ENCODE data around the gene SPX.

SPX gene

DNA sequence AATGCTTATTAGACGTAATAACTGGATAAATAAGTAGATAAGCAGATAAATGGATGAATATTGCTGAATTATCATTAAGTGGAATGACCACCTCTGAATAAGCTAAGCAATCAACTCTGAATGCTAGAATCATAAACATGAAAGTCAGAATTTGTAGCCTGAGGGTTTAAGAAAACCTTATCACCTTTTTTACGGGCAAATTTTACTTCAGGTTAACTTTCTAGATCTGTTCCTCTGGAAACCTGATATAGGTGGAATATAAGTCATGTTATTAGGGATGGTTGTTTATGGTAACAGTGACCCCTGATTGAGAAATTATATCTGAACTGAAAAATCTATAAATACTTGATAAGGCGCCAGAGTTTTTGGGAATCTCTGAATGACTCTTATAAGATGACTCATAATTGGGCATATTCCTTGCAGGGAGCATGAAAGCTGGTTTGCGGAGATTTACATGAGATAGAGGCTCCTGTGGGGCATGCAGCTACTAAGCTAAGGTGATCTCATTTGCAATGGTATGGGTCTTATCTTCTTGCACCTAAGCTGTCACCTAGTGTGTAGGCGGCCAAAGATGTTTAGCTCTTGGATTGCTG, 12.1 kb downstream of the SPX start:
- Histone ChIP-seq H3K36me3 (ENCODE audit: control insufficient read depth in 2 of 2, insufficient read depth in 2 of 2, low read length in 2 of 2) (no peaks in the 10 kb centered on the region), H3K9me3 (ENCODE audit: control insufficient read depth in 2 of 2, low read length in 2 of 2) (no peaks in the 10 kb centered on the region), H3K4me3 (ENCODE audit: low read length in 2 of 2) (no peak overlapping the region), H3K9ac (ENCODE audit: low read length in 2 of 2) (no peak overlapping the region), H3K27ac (ENCODE audit: low read length) (no peak overlapping the region), H3K4me1 (ENCODE audit: control insufficient read depth, insufficient read depth, low read length) (no peaks in the 10 kb centered on the region), H3K27me3 (ENCODE audit: control insufficient read depth in 1 of 2, insufficient read depth in 2 of 2, low read length in 2 of 2) (no peaks in the 10 kb centered on the region)

- Histone ChIP-seq H3K9me3 (ENCODE audit: control insufficient read depth in 2 of 2, low read length in 2 of 2) (no peaks in the 10 kb centered on the region), H3K4me3 (ENCODE audit: low read length in 2 of 2) (no peak overlapping the region), H3K27me3 (ENCODE audit: control insufficient read depth in 1 of 2, insufficient read depth in 2 of 2, low read length in 2 of 2) (no peaks in the 10 kb centered on the region), H3K36me3 (ENCODE audit: control insufficient read depth in 2 of 2, insufficient read depth in 2 of 2, low read length in 2 of 2) (no peaks in the 10 kb centered on the region), H3K9ac (ENCODE audit: low read length in 2 of 2) (no peak overlapping the region), H3K27ac (ENCODE audit: low read length) (no peak overlapping the region), H3K4me1 (ENCODE audit: control insufficient read depth, insufficient read depth, low read length) (no peaks in the 10 kb centered on the region)
Measured at GRCh38 chr12:21539797-21540196, 13.7 kb downstream of the SPX start.

GRCh38 chr12:21541773-21542172, 15.7 kb downstream of the SPX start:
- Histone ChIP-seq H3K27me3 (ENCODE audit: control insufficient read depth in 1 of 2, insufficient read depth in 2 of 2, low read length in 2 of 2) (no peaks in the 10 kb centered on the region), H3K36me3 (ENCODE audit: control insufficient read depth in 2 of 2, insufficient read depth in 2 of 2, low read length in 2 of 2) (no peaks in the 10 kb centered on the region), H3K4me3 (ENCODE audit: low read length in 2 of 2) (no peak overlapping the region), H3K4me1 (ENCODE audit: control insufficient read depth, insufficient read depth, low read length) (no peaks in the 10 kb centered on the region), H3K27ac (ENCODE audit: low read length) (no peak overlapping the region), H3K9me3 (ENCODE audit: control insufficient read depth in 2 of 2, low read length in 2 of 2) (no peaks in the 10 kb centered on the region), H3K9ac (ENCODE audit: low read length in 2 of 2) (no peak overlapping the region)

GRCh38 chr12:21542403-21542802, 16.3 kb downstream of the SPX start:
- Histone ChIP-seq H3K4me1 (ENCODE audit: control insufficient read depth, insufficient read depth, low read length) (no peaks in the 10 kb centered on the region), H3K27me3 (ENCODE audit: control insufficient read depth in 1 of 2, insufficient read depth in 2 of 2, low read length in 2 of 2) (no peaks in the 10 kb centered on the region), H3K9me3 (ENCODE audit: control insufficient read depth in 2 of 2, low read length in 2 of 2) (no peaks in the 10 kb centered on the region), H3K9ac (ENCODE audit: low read length in 2 of 2) (no peak overlapping the region), H3K4me3 (ENCODE audit: low read length in 2 of 2) (no peak overlapping the region), H3K36me3 (ENCODE audit: control insufficient read depth in 2 of 2, insufficient read depth in 2 of 2, low read length in 2 of 2) (no peaks in the 10 kb centered on the region), H3K27ac (ENCODE audit: low read length) (no peak overlapping the region)

GRCh38 chr12:21543151-21543550, 17.1 kb downstream of the SPX start:
- no peaks in the 10 kb centered on the region for H3K4me1 ChIP-seq (ENCODE audit: control insufficient read depth, insufficient read depth, low read length)
- no peak overlapping the region for H3K27ac ChIP-seq (ENCODE audit: low read length)
- H3K27me3 ChIP-seq (ENCODE audit: control insufficient read depth in 1 of 2, insufficient read depth in 2 of 2, low read length in 2 of 2) = no peaks in the 10 kb centered on the region
- H3K4me3 ChIP-seq (ENCODE audit: low read length in 2 of 2) = no peak overlapping the region
- H3K36me3 ChIP-seq (ENCODE audit: control insufficient read depth in 2 of 2, insufficient read depth in 2 of 2, low read length in 2 of 2) = no peaks in the 10 kb centered on the region
- H3K9ac ChIP-seq (ENCODE audit: low read length in 2 of 2) = no peak overlapping the region
- H3K9me3 ChIP-seq (ENCODE audit: control insufficient read depth in 2 of 2, low read length in 2 of 2) = no peaks in the 10 kb centered on the region

DNA sequence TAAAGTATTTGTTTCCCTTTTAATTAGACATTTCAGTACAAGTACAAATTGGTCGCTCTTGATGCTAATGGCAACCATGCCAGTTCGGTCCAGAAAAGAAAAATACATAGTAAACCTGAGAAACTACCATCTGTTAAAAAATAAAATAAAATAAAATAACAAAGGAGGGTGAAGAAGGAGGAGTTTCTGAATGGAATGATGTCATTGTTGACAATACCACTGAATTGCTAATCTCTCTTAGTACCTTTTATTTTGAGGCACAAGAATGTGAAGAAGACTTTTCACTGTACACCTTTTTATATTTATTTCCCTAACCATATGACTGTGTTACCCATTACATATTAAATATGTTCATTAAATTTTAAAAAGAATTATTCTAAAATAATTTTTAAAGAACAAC, 19.5 kb downstream of the SPX start:
- no peaks in the 10 kb centered on the region for H3K27me3 ChIP-seq (ENCODE audit: control insufficient read depth in 1 of 2, insufficient read depth in 2 of 2, low read length in 2 of 2)
- no peaks in the 10 kb centered on the region for H3K4me1 ChIP-seq (ENCODE audit: control insufficient read depth, insufficient read depth, low read length)
- H3K4me3 ChIP-seq (ENCODE audit: low read length in 2 of 2) = no peak overlapping the region
- H3K27ac ChIP-seq (ENCODE audit: low read length) = no peak overlapping the region
- no peaks in the 10 kb centered on the region for H3K36me3 ChIP-seq (ENCODE audit: control insufficient read depth in 2 of 2, insufficient read depth in 2 of 2, low read length in 2 of 2)
- H3K9ac ChIP-seq (ENCODE audit: low read length in 2 of 2) = no peak overlapping the region
- H3K9me3 ChIP-seq (ENCODE audit: control insufficient read depth in 2 of 2, low read length in 2 of 2) = no peaks in the 10 kb centered on the region

DNA sequence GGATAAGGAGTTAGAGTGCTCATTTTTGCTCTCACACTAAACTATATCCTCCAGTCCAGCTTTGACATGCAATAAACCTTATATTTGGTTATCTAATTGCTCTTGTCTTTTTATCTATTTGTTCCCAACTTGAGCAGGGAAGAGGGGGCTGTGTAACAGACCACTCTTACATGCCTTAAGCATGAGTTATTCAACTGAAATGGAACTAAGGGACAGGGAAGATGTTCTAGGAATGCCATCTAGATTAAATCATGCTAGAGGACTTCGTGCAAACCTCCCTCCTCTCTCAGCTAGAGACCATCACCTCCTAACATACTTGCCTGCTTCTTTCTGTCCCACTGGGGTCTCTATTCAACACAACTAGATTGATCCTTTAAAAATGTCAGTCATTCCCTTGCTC, 20.6 kb downstream of the SPX start:
- Histone ChIP-seq H3K36me3 (ENCODE audit: control insufficient read depth in 2 of 2, insufficient read depth in 2 of 2, low read length in 2 of 2) (no peaks in the 10 kb centered on the region), H3K4me1 (ENCODE audit: control insufficient read depth, insufficient read depth, low read length) (no peaks in the 10 kb centered on the region), H3K27ac (ENCODE audit: low read length) (no peak overlapping the region), H3K4me3 (ENCODE audit: low read length in 2 of 2) (no peak overlapping the region), H3K9ac (ENCODE audit: low read length in 2 of 2) (no peak overlapping the region), H3K27me3 (ENCODE audit: control insufficient read depth in 1 of 2, insufficient read depth in 2 of 2, low read length in 2 of 2) (no peaks in the 10 kb centered on the region), H3K9me3 (ENCODE audit: control insufficient read depth in 2 of 2, low read length in 2 of 2) (no peaks in the 10 kb centered on the region)

DNA sequence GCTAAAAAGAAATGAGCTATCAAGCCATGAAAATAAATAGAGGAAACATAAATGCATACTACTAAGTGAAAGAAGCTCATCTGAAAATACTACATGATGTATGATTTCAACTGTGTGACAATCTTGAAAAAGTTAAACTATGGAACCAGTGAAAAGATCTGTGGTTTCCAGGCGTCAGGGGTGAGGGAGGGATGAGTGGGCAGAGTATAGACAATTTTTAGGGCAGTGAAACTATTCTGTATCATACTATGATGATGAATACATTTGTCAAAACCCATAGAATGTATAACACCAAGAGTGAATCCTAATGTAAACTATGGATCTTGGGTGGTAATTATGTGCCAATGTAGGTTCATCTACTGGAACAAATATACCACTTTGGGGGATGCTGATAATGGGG, 21.3 kb downstream of the SPX start:
- Histone ChIP-seq H3K4me1 (ENCODE audit: control insufficient read depth, insufficient read depth, low read length) (no peaks in the 10 kb centered on the region), H3K27me3 (ENCODE audit: control insufficient read depth in 1 of 2, insufficient read depth in 2 of 2, low read length in 2 of 2) (no peaks in the 10 kb centered on the region), H3K27ac (ENCODE audit: low read length) (no peak overlapping the region), H3K9me3 (ENCODE audit: control insufficient read depth in 2 of 2, low read length in 2 of 2) (no peaks in the 10 kb centered on the region), H3K36me3 (ENCODE audit: control insufficient read depth in 2 of 2, insufficient read depth in 2 of 2, low read length in 2 of 2) (no peaks in the 10 kb centered on the region), H3K4me3 (ENCODE audit: low read length in 2 of 2) (no peak overlapping the region), H3K9ac (ENCODE audit: low read length in 2 of 2) (no peak overlapping the region)

- Histone ChIP-seq H3K9me3 (ENCODE audit: control insufficient read depth in 2 of 2, low read length in 2 of 2) (no peaks in the 10 kb centered on the region), H3K4me1 (ENCODE audit: control insufficient read depth, insufficient read depth, low read length) (no peaks in the 10 kb centered on the region), H3K4me3 (ENCODE audit: low read length in 2 of 2) (peak overlapping the region; percentile 23 to 35), H3K9ac (ENCODE audit: low read length in 2 of 2) (no peak overlapping the region), H3K36me3 (ENCODE audit: control insufficient read depth in 2 of 2, insufficient read depth in 2 of 2, low read length in 2 of 2) (no peaks in the 10 kb centered on the region), H3K27ac (ENCODE audit: low read length) (no peak overlapping the region), H3K27me3 (ENCODE audit: control insufficient read depth in 1 of 2, insufficient read depth in 2 of 2, low read length in 2 of 2) (no peaks in the 10 kb centered on the region)
Measured at GRCh38 chr12:21551841-21552465, 25.9 kb downstream of the SPX start.

DNA sequence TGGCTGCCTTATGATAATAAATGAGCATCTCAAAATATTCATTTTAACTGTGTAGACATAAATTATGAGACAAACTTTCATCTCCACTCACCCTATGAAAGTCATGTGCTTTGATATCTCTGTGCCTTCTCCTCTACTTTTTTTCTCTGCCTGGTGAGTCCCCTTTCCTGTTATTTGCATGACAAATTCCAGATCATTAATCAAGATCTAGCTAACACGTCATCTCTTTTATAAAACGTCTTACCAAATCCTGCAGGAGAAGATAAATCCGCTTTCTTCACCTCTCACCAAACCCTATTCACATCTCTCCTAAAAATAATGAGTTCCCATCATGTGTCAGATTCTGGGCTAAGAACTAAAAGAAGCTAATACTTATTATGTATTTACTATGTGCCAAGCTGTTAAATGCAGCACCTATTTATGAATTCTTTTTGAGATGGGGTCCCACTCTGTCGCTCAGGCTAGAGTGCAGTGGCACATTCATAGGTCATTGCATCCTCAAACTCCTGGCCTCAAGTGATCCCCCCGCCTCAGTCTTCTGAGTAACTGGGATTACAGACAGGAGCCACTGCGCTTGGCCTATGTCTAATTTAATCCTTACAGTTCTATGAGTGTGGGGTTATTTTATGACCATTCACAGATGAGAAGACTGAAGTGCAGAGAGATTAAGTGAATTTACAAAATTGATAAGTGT, 26.7 kb downstream of the SPX start:
- Histone ChIP-seq H3K4me1 (ENCODE audit: control insufficient read depth, insufficient read depth, low read length) (no peaks in the 10 kb centered on the region), H3K9me3 (ENCODE audit: control insufficient read depth in 2 of 2, low read length in 2 of 2) (no peaks in the 10 kb centered on the region), H3K9ac (ENCODE audit: low read length in 2 of 2) (no peak overlapping the region), H3K27me3 (ENCODE audit: control insufficient read depth in 1 of 2, insufficient read depth in 2 of 2, low read length in 2 of 2) (no peaks in the 10 kb centered on the region), H3K36me3 (ENCODE audit: control insufficient read depth in 2 of 2, insufficient read depth in 2 of 2, low read length in 2 of 2) (no peaks in the 10 kb centered on the region), H3K27ac (ENCODE audit: low read length) (no peak overlapping the region), H3K4me3 (ENCODE audit: low read length in 2 of 2) (no peak overlapping the region)

- Histone ChIP-seq H3K4me1 (ENCODE audit: control insufficient read depth, insufficient read depth, low read length) (no peaks in the 10 kb centered on the region), H3K9ac (ENCODE audit: low read length in 2 of 2) (no peak overlapping the region), H3K9me3 (ENCODE audit: control insufficient read depth in 2 of 2, low read length in 2 of 2) (no peaks in the 10 kb centered on the region), H3K27me3 (ENCODE audit: control insufficient read depth in 1 of 2, insufficient read depth in 2 of 2, low read length in 2 of 2) (no peaks in the 10 kb centered on the region), H3K27ac (ENCODE audit: low read length) (no peak overlapping the region), H3K4me3 (ENCODE audit: low read length in 2 of 2) (no peak overlapping the region), H3K36me3 (ENCODE audit: control insufficient read depth in 2 of 2, insufficient read depth in 2 of 2, low read length in 2 of 2) (no peaks in the 10 kb centered on the region)
Measured at GRCh38 chr12:21553329-21553675, 27.2 kb downstream of the SPX start.

Data from stomach smooth muscle (tissue), 2 donors.